Measurements from ENCODE around the gene HDAC5.
"Not testable (repeated sequence)": the region's sequence is repeated elsewhere in the genome, so short reads cannot be mapped to it uniquely, and the experiment has no call there.

The HDAC5 gene

GRCh38 chr17:44144966-44145739, 21.7 kb upstream of the HDAC5 start:
- peaks cover 5% of the 10 kb centered on the region for H3K36me3 Mint-ChIP-seq
- no peak for ATAC-seq
- H3K27ac Mint-ChIP-seq = no peak overlapping the region
- H3K9me3 Mint-ChIP-seq = no peaks in the 10 kb centered on the region
- H3K27me3 Mint-ChIP-seq = no peaks in the 10 kb centered on the region
- peaks cover 5% of the 10 kb centered on the region for H3K4me1 Mint-ChIP-seq
- H3K4me3 Mint-ChIP-seq = no peak overlapping the region

DNA sequence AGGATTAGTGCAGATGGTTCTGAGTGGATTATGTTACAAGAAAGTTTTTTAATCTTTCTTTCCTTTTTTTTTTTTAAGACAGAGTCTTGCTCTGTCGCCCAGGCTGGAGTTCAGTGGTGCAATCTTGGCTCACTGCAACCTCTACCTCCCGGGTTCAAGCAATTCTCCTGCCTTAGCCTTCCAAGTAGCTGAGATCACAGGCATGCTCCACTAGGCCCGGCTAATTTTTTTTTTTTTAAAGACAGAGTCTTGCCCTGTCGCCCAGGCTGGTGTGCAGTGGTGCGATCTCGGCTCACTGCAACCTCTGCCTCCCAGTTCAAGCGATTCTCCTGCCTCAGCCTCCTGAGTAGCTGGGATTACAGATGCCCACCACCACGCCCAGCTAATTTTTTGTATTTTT, 20.5 kb upstream of the HDAC5 start:
- H3K9me3 Mint-ChIP-seq, H3K27ac Mint-ChIP-seq, ATAC-seq, H3K4me1 Mint-ChIP-seq, H3K36me3 Mint-ChIP-seq, H3K27me3 Mint-ChIP-seq: not testable (repeated sequence)
- H3K4me3 Mint-ChIP-seq = peak overlapping the region; percentile 28

GRCh38 chr17:44137891-44138709, 14.7 kb upstream of the HDAC5 start:
- H3K9me3 Mint-ChIP-seq = no peaks in the 10 kb centered on the region
- H3K4me3 Mint-ChIP-seq = peak overlapping the region; percentile 23
- peak; percentile 51 for ATAC-seq
- H3K27ac Mint-ChIP-seq = no peak overlapping the region
- peaks cover 17% of the 10 kb centered on the region for H3K27me3 Mint-ChIP-seq
- no peaks in the 10 kb centered on the region for H3K36me3 Mint-ChIP-seq
- peaks cover 15% of the 10 kb centered on the region for H3K4me1 Mint-ChIP-seq

GRCh38 chr17:44134752-44135568, 11.5 kb upstream of the HDAC5 start:
- ATAC-seq = no peak
- no peaks in the 10 kb centered on the region for H3K9me3 Mint-ChIP-seq
- H3K27me3 Mint-ChIP-seq = peaks cover 17% of the 10 kb centered on the region
- no peak overlapping the region for H3K4me3 Mint-ChIP-seq
- no peaks in the 10 kb centered on the region for H3K36me3 Mint-ChIP-seq
- H3K27ac Mint-ChIP-seq = no peak overlapping the region
- H3K4me1 Mint-ChIP-seq = peaks cover 11% of the 10 kb centered on the region

- Mint-ChIP-seq H3K4me1 (peaks cover 11% of the 10 kb centered on the region), H3K36me3 (no peaks in the 10 kb centered on the region), H3K9me3 (no peaks in the 10 kb centered on the region), H3K4me3 (no peak overlapping the region), H3K27ac (no peak overlapping the region), H3K27me3 (peaks cover 15% of the 10 kb centered on the region)
- no peak for ATAC-seq
Measured at GRCh38 chr17:44133918-44134476, 10.6 kb upstream of the HDAC5 start.

- Mint-ChIP-seq H3K4me3 (no peak overlapping the region), H3K9me3 (no peaks in the 10 kb centered on the region), H3K4me1 (no peaks in the 10 kb centered on the region), H3K27me3 (no peaks in the 10 kb centered on the region), H3K27ac (peak overlapping the region; percentile 24), H3K36me3 (no peaks in the 10 kb centered on the region)
- peak; percentile 45 for ATAC-seq
Measured at GRCh38 chr17:44132275-44132821, 8.9 kb upstream of the HDAC5 start.

DNA sequence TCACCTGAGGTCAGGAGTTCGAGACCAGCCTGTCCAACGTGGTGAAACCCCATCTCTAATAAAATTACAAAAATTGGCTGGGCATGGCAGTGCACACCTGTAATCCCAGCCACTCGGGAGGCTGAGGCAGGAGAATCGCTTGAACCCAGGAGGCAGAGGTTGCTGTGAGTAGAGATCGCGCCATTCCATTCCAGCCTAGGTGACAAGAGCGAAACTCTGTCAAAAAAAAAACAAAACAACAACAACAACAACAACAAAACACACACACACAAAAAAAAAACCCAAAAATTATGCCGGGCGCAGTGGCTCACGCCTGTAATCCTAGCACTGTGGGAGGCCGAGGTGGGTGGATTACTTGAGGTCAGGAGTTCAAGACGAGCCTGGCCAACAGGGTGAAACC, 7.9 kb upstream of the HDAC5 start:
- not testable (repeated sequence) for H3K4me3 Mint-ChIP-seq, H3K36me3 Mint-ChIP-seq, H3K27ac Mint-ChIP-seq

DNA sequence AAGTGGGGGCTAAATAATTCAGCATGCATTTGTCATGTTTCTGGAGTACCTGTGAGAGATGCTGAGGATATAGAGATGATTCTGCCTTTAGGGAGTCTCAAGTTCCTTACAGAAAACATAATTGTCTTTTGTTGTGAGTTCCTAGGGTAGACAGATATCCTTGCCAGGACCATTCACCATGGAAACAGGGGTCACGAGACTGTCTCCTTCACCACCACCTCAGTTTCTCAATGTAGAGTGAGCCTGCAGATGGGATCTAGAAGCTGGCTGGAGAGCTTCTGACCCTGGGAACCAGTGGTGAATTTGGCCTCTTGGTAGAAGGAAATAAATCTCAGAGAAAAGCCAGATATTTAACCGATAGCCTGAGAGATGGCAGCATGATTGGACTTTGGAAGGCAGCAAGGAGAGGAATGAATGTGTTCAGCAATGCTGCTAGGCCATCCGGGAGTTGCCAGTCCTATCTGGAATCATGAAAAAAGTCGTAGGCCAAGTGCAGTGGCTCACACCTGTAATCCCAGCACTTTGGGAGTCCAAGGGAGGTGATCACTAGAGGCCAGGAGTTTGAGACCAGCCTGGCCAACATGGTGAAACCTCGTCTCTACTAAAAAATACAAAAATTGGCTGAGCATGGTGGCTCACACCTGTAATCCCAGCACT, 7.4 kb upstream of the HDAC5 start:
- Mint-ChIP-seq H3K4me1 (no peaks in the 10 kb centered on the region), H3K4me3 (no peak overlapping the region), H3K36me3 (no peaks in the 10 kb centered on the region), H3K9me3 (no peaks in the 10 kb centered on the region), H3K27me3 (no peaks in the 10 kb centered on the region), H3K27ac (no peak overlapping the region)
- ATAC-seq = no peak

More for the DNA sequence above, 7.9 kb upstream of the HDAC5 start:
- not testable (repeated sequence) for H3K27me3 Mint-ChIP-seq, H3K9me3 Mint-ChIP-seq, ATAC-seq, H3K4me1 Mint-ChIP-seq

DNA sequence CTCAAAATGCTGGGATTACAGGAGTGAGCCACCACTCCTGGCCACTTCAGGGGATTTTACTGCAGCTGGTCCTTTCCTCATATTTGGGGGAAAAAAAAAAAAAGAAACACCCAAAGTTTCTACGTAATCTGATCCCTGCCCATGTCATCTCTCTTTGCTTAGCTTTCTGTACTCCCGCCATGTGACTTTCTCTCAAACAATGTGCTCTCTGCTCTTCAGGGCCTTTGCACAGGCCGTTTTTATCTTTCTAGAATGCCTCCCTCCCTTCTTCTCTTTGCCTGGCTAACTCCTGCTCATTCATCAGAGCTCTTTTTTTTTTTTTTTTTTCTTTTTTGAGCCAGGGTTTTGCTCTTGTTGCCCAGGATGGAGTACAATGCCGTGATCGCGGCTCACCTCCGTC, 4.9 kb upstream of the HDAC5 start:
- no peaks in the 10 kb centered on the region for H3K36me3 Mint-ChIP-seq
- no peak overlapping the region for H3K27ac Mint-ChIP-seq
- no peaks in the 10 kb centered on the region for H3K27me3 Mint-ChIP-seq
- no peak for ATAC-seq
- no peaks in the 10 kb centered on the region for H3K9me3 Mint-ChIP-seq
- peaks cover 7% of the 10 kb centered on the region for H3K4me1 Mint-ChIP-seq
- no peak overlapping the region for H3K4me3 Mint-ChIP-seq

DNA sequence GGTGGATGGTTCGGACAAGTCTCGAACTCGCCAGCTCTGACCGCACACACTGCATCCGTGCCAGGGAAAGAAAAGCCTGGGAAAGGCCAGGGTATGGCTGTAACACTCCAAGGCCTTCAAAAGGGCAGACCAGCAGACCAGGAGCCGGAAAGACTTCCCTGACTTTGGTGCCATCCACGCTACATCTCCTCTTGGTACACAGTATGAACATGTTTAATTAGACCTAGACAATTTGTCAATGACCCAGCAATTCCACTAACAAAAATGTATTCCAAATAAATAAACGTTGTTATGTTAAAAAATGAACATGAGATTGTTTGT, 637 bp upstream of the HDAC5 start:
- no peak for ATAC-seq
- Mint-ChIP-seq H3K27me3 (no peaks in the 10 kb centered on the region), H3K4me3 (peak overlapping the region; percentile 84), H3K27ac (peak overlapping the region; percentile 80), H3K36me3 (no peaks in the 10 kb centered on the region), H3K9me3 (no peaks in the 10 kb centered on the region), H3K4me1 (peaks cover 40% of the 10 kb centered on the region)

DNA sequence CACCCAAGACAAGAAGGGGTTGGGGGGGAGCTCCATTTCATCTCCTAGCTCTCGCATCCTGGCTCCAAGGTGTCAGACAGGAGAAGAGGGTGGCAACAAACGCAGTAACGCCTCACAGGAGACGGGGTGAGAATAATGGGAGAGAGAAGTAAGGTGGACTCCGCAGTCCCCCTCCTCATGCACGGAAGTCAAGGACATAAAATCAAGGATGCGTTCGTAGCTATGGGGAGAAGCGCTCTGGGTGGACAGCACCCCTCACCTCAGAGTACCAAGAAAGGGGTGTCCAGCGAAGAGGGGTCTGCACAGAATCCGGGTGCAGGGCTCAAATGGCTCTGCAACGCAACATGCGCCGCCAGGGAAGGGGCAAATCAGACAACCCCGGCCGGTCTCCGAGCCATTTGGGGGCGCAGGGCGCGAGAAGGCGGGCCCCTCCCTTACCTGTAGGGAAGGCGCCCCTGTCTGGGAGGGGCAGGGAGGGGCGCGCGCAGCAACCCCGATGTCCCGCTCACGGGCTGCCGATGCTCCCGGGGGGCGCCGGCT, 555 bp downstream of the HDAC5 start:
- peak; percentile 54 for ATAC-seq
- no peaks in the 10 kb centered on the region for H3K36me3 Mint-ChIP-seq
- peaks cover 52% of the 10 kb centered on the region for H3K4me1 Mint-ChIP-seq
- H3K27ac Mint-ChIP-seq = peak overlapping the region; percentile 80
- no peaks in the 10 kb centered on the region for H3K27me3 Mint-ChIP-seq
- H3K9me3 Mint-ChIP-seq = no peaks in the 10 kb centered on the region
- peak overlapping the region; percentile 84 for H3K4me3 Mint-ChIP-seq

GRCh38 chr17:44121997-44122815, 1.2 kb downstream of the HDAC5 start:
- peaks cover 58% of the 10 kb centered on the region for H3K4me1 Mint-ChIP-seq
- no peaks in the 10 kb centered on the region for H3K36me3 Mint-ChIP-seq
- H3K27ac Mint-ChIP-seq = peak overlapping the region; percentile 80
- ATAC-seq = no peak
- no peaks in the 10 kb centered on the region for H3K9me3 Mint-ChIP-seq
- peak overlapping the region; percentile 84 for H3K4me3 Mint-ChIP-seq
- no peaks in the 10 kb centered on the region for H3K27me3 Mint-ChIP-seq

DNA sequence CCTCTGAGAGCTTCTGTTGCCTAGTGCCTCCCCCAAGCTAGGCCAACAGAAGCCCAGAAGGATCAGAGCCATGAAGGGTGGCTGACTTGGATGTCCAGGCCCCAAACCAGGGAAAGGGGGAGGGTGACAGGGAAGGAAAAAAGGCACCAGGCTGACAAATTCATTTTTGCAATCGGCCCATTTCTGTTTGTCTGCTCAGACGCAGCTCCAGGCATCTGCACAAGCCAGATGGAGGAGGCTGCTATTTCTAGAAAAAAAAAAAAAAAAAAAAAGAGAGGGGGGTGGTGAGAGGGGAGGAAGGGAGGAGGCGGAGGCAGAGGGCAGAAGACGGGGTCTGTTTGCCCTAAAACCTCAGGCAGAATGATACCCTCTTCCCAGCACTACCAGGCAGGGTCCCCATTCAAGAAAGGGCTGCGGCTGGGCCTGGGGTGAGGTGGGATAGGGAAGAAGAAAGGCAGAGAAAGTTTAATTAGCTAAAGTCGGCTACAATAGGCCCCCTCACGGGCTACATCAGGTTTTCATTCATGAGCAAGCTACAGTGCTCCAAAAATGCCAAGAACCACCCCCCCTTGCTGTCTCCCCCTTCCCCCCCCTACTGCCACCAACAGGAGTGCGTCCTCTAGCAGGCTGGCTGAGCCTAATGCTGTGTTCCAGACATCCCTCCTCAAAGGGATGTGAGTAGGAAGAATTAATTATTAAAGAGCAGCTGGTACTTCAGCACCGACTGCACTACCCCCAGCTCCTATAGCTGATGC, 2.4 kb downstream of the HDAC5 start:
- H3K4me3 Mint-ChIP-seq = no peak overlapping the region
- H3K9me3 Mint-ChIP-seq = no peaks in the 10 kb centered on the region
- H3K27ac Mint-ChIP-seq = peak overlapping the region; percentile 80
- no peak for ATAC-seq
- peaks cover 67% of the 10 kb centered on the region for H3K4me1 Mint-ChIP-seq
- H3K36me3 Mint-ChIP-seq = peaks cover 5% of the 10 kb centered on the region
- no peaks in the 10 kb centered on the region for H3K27me3 Mint-ChIP-seq

Measured in stimulated activated memory B cell treated with anti-CD40 and anti-IgM and Interleukin-4, amounts not matched to agents 10 μg/mL and 1 μg/mL and 100 μg/mL, for 72 hours (primary cell).